Transverse colon (tissue), 4 donors: Measurements from ENCODE around the gene TEX261. TPM values are rescaled to one million over a fixed set of nuclear protein-coding genes. Genes with fewer than 3 reads are reported as not detected.

ENCODE experiments used
- DNase-seq: peaks from one replicate; pipeline ENCODE4 v3.0.0-alpha.2; 2019
- H3K27ac ChIP-seq, 4 donors: fragments of 200-600 bp; sonication (generic); 2 replicates each; pipeline ENCODE4 v1.5.1; 2016 to 2018; ENCODE audit warnings: inconsistent platforms in 4 of 4
- H3K27me3 ChIP-seq: fragments of 200-600 bp; sonication (generic); 2 replicates; pipeline ENCODE4 v1.5.1; 2017; ENCODE audit warnings: inconsistent platforms
- H3K36me3 ChIP-seq, 4 donors: fragments of 200-600 bp; sonication (generic); 2 replicates each; pipeline ENCODE4 v1.5.1; 2017 to 2019; ENCODE audit warnings: inconsistent platforms in 4 of 4
- H3K4me1 ChIP-seq, 4 donors: fragments of 200-600 bp; sonication (generic); 2 replicates each; pipeline ENCODE4 v1.5.1; 2017 to 2020; ENCODE audit warnings: inconsistent platforms in 4 of 4
- H3K4me3 ChIP-seq, 4 donors: fragments of 200-600 bp; sonication (generic); 1 replicate in 1 of 4; 2 replicates in 3 of 4; pipeline versions ENCODE4 v1.5.1 to v1.6.1; 2017 to 2019; ENCODE audit warnings: inconsistent platforms in 4 of 4
- H3K9me3 ChIP-seq, 2 donors: fragments of 200-600 bp; sonication (generic); 2 replicates each; pipeline ENCODE4 v1.5.1; 2017 to 2019; ENCODE audit warnings: inconsistent platforms in 2 of 2
- CTCF ChIP-seq, 5 experiments: fragments of 200-600 bp in 3 of 5; fragments of 450-650 bp in 2 of 5; sonication (generic) in 3 of 5; IDR thresholded peaks; 1 replicate in 2 of 5; 2 replicates in 3 of 5; pipeline ENCODE4 v1.5.1; 2016 to 2017; ENCODE audit warnings: antibody characterized with exemption in 5 of 5, inconsistent platforms in 3 of 5, mild to moderate bottlenecking in 2 of 5, moderate library complexity in 1 of 5
- EP300 ChIP-seq: sonication (generic); formaldehyde crosslinking; IDR thresholded peaks from one replicate; pipeline ENCODE4 v1.6.1; 2017; ENCODE audit warnings: antibody characterized with exemption, low read depth
- POLR2A ChIP-seq: fragments of 450-650 bp; IDR thresholded peaks from one replicate; pipeline ENCODE4 v1.6.1; 2016; ENCODE audit warnings: antibody characterized with exemption, mild to moderate bottlenecking, moderate library complexity
- POLR2AphosphoS5 ChIP-seq, 3 donors: sonication (generic); formaldehyde crosslinking; IDR thresholded peaks; one replicate each; pipeline ENCODE4 v1.6.1; 2016; ENCODE audit warnings: antibody characterized with exemption in 3 of 3
- WGBS, 2 donors: methylation state at CpG; one replicate each; pipeline ENCODE4 v1.1.5; 2018; ENCODE audit warnings: low coverage in 1 of 2; 5-methylcytosine and 5-hydroxymethylcytosine counted together
- in situ Hi-C, 4 donors: fragments of 200-750 bp; cut with MboI; loops; one replicate each; pipeline versions ENCODE4 v1.15.0 to v1.15.1; 2017; ENCODE audit warnings: low sequenced_read_pairs in 3 of 4, low pct_ligation_motif_present in 1 of 4, low pct_unique_long_range_greater_than_20kb in 1 of 4
- intact Hi-C: fragments of 100-400 bp; cut with DNase I; formaldehyde crosslinking; loops from one replicate; pipeline ENCODE4 v1.15.1; 2023; ENCODE audit warnings: low total_unique reads
- total RNA-seq, 4 donors: library from RNA; depleted of rRNA; stranded (reverse); fragments of >200 nt; gene quantifications; one replicate each; pipeline ENCODE4 v1.1.0, GENCODE V29; 2016

The TEX261 gene
- total RNA-seq, 4 donors from 2014 or later = 14.6 to 34.5 (median 30.5) TPM

DNA sequence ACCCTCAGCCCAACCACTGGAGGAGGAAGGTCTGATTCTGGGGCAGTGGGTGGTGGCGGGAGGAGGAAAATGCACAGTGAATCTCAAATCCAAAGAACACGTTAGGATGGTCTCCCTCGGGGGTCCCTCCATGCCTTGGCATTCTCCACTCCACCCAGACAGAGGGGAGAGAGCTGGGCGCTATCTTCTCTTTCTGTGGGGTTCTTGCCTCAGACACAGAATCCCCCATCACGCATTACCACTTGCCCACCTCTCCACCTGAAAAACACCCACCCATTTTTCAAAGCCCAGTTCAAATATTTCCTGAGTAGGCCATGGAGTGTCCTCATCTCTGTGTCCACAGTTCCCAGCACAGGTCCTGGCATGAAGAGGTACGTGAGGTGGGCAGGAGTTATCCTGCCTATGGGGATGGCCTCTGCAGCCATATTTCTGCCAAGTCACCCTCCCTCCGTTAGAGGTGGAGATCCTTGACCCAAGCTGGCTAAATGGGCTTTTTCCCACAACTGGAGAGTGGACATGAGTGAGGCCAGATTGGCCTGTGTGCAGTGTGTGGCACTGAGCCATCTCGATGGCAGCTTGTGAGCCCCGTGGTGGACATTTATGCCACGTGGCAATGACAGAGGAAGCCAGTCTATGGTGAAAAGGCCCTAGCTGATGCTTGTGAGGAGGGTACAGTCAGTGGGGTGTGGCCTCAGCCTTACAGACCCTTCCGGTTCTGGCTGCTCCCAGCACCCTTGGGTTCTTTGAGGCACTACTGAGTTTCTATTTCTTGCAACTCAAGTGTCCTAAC is 9.5 kb upstream of the TEX261 start:
- Histone ChIP-seq H3K27ac (no peak overlapping the region), H3K36me3 (no peaks in the 10 kb centered on the region), H3K4me1 (peaks cover 0 to 15% (median 2%) of the 10 kb centered on the region in 4 donors), H3K27me3 (no peaks in the 10 kb centered on the region), H3K4me3 (no peak overlapping the region), H3K9me3 (no peaks in the 10 kb centered on the region)
- WGBS, 2 donors = 62 to 68% methylated on average over 3 to 11 of the region's 11 CpGs
- in situ Hi-C loops (no loop called here), intact Hi-C loops (no loop called here)
- TF ChIP-seq POLR2A (no peak), CTCF (IDR thresholded peaks at IDR 0.05) (no peak), EP300 (no peak), POLR2AphosphoS5 (IDR thresholded peaks at IDR 0.05) (no peak)
- no peak for DNase-seq

DNA sequence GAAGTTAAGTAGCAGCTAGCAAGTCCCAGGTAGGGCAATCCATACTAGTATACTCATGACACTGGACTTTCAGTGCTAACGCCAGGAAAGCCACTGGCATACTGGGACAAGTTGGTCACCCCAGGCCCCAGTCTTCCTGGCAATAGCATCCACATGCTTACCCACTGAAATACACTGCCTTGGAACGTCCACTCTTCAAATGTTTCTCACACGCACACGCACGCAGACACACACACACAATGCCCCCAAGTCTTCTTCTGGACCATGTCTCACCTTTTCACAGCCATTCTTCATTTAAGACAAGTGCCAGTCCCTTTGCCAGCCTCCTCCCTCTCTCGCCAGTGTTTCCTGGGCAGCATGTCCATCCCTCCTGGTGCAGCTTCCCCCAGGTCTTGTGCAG is 8.7 kb upstream of the TEX261 start:
- intact Hi-C loops = no loop called here
- no peak overlapping the region for H3K4me3 ChIP-seq
- no peak for TF ChIP-seq CTCF (IDR thresholded peaks at IDR 0.05)
- no peak for TF ChIP-seq EP300
- no peak for TF ChIP-seq POLR2AphosphoS5 (IDR thresholded peaks at IDR 0.05)
- no peak for TF ChIP-seq POLR2A
- no peaks in the 10 kb centered on the region for H3K9me3 ChIP-seq
- H3K36me3 ChIP-seq = no peaks in the 10 kb centered on the region
- H3K4me1 ChIP-seq = peaks cover 0 to 15% (median 2%) of the 10 kb centered on the region in 4 donors
- DNase-seq = no peak
- WGBS, 2 donors = 78 to 82% methylated on average over 5 to 6 of the region's 6 CpGs
- H3K27me3 ChIP-seq = no peaks in the 10 kb centered on the region
- H3K27ac ChIP-seq = no peak overlapping the region
- in situ Hi-C loops = no loop called here

DNA sequence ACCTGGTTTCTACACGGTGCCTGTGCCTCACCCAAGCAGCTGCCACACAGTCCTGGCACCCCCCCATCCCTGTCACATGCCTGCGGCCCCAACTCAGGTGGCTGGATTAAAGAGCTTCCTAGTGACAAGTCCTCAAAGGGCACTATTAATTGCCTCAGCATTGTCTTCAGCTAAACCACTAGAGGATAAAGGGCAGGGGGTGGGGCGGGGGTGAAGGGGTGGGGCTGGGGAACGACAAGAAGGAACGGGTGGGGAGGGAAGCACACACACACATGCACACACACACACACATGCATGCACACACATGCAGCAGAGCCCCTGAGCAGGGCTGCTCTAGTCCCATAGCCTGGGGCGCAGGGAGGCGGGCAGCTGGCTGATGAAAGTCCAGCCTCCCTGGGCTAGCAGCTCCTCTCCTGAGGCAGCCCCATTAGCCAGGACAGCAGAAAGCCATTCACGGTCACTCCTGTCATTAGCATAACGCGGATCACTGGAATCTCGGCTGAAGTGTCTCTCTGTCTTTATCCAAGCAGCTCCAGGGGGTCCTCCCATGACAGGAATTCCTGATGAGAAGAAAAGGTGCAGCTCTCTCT is 7.4 kb upstream of the TEX261 start:
- no peaks in the 10 kb centered on the region for H3K27me3 ChIP-seq
- intact Hi-C loops = no loop called here
- WGBS, 2 donors = 60% methylated on average over 11 of the region's 11 CpGs; no CpG with 5 or more reads in 1 of the 2 donors
- H3K4me1 ChIP-seq = peaks cover 0 to 15% (median 2%) of the 10 kb centered on the region in 4 donors
- in situ Hi-C loops = no loop called here
- H3K9me3 ChIP-seq = no peaks in the 10 kb centered on the region
- H3K27ac ChIP-seq = no peak overlapping the region
- no peak for DNase-seq
- no peak for TF ChIP-seq CTCF (IDR thresholded peaks at IDR 0.05)
- TF ChIP-seq POLR2A = no peak
- TF ChIP-seq POLR2AphosphoS5 (IDR thresholded peaks at IDR 0.05) = no peak
- no peak for TF ChIP-seq EP300
- no peak overlapping the region for H3K4me3 ChIP-seq
- H3K36me3 ChIP-seq = no peaks in the 10 kb centered on the region

- no peak for DNase-seq
- in situ Hi-C loops = no loop called here
- TF ChIP-seq POLR2AphosphoS5 (IDR thresholded peaks at IDR 0.05) (no peak), EP300 (no peak), POLR2A (no peak), CTCF (IDR thresholded peaks at IDR 0.05) (no peak)
These were observed 6.9 kb upstream of the TEX261 start for GRCh38 chr2:71001592-71001927.

More at GRCh38 chr2:71001592-71001927, 6.9 kb upstream of the TEX261 start:
- Histone ChIP-seq H3K4me3 (no peak overlapping the region), H3K9me3 (no peaks in the 10 kb centered on the region), H3K36me3 (no peaks in the 10 kb centered on the region), H3K27ac (no peak overlapping the region), H3K27me3 (no peaks in the 10 kb centered on the region), H3K4me1 (peaks cover 0 to 15% (median 2%) of the 10 kb centered on the region in 4 donors)
- intact Hi-C loops = no loop called here
- WGBS, 2 donors = 78% methylated on average over 5 of the region's 5 CpGs; no CpG with 5 or more reads in 1 of the 2 donors
